ENCODE data around the gene RAD51B.

DNA sequence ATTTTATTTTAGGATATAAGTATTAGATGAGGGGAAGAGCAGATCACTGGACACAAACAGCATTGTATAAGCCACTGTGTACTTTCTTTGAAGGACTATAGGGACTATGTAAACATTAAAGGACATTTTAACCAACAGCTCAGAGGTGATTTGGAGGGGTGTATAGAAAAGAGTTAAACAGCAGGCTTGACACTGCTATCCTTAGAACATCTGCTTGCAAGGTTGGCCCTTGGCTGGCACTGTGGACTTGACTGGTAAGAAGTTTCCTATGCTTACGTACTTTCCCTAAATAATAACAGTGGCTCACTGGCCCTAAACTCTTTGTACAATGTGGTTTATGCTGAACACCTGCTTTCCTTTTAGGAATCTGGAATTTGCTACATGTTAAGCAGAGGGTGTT lies 31.9 kb upstream of the RAD51B start:
- TF ChIP-seq CTCF (IDR thresholded peaks at IDR 0.05; ENCODE audit: insufficient read depth, low read length): no peak
- no peak for TF ChIP-seq GABPA (IDR thresholded peaks at IDR 0.05; ENCODE audit: low read depth)
- no peak for TF ChIP-seq REST (IDR thresholded peaks at IDR 0.05; ENCODE audit: insufficient replicate concordance, low read depth)
- no peak for TF ChIP-seq POLR2AphosphoS5 (IDR thresholded peaks at IDR 0.05; ENCODE audit: low read depth)

All from HL-60 (cell line).